Bronchial epithelial cell (primary cell): ENCODE measurements around the gene FAAH2. TPM values are rescaled to one million over a fixed set of nuclear protein-coding genes. Genes with fewer than 3 reads are reported as not detected.
"Not testable (repeated sequence)": the region's sequence is repeated elsewhere in the genome, so short reads cannot be mapped to it uniquely, and the experiment has no call there.

Experiments
- DNase-seq: peaks from one replicate; pipeline ENCODE4 v3.0.0-alpha.2; 2010; ENCODE audit warnings: low read depth
- FAIRE-seq: peaks from 2 replicates; lab custom pipeline; 2011; peaks lifted over from hg19 to GRCh38; lab: Jason Lieb, UNC
- H3K27me3 ChIP-seq: 2 replicates; pipeline ENCODE4 v1.5.1; 2011; ENCODE audit warnings: low read length; ENCODE audit not compliant: control insufficient read depth, insufficient read depth
- H3K36me3 ChIP-seq: 2 replicates; pipeline ENCODE4 v1.5.1; 2011; ENCODE audit warnings: low read length; ENCODE audit not compliant: control insufficient read depth, insufficient read depth
- H3K4me3 ChIP-seq: 2 replicates; pipeline ENCODE4 v1.5.1; 2011; ENCODE audit warnings: mild to moderate bottlenecking, low read depth, low read length, control low read depth
- total RNA-seq: library from RNA; depleted of rRNA; stranded (reverse); fragments of >200 nt; gene quantifications from 2 replicates; pipeline ENCODE4 v1.2.1, GENCODE V29; 2014
- TF ChIP-seq, protein P1 (sequence below): IDR thresholded peaks from 2 replicates; pipeline ENCODE4 v1.5.1; 2011; ENCODE audit warnings: mild to moderate bottlenecking, moderate library complexity, low read length, control low read depth, inconsistent platforms; ENCODE audit not compliant: insufficient read depth, severe bottlenecking

Gene FAAH2
- total RNA-seq, 1 donor from 2014 or later: 4.7 TPM

GRCh38 chrX:57294961-57295360 is 8.5 kb downstream of the FAAH2 start:
- no peak for DNase-seq
- Histone ChIP-seq H3K27me3 (no peaks in the 10 kb centered on the region), H3K4me3 (no peak overlapping the region), H3K36me3 (no peaks in the 10 kb centered on the region)
- TF ChIP-seq, protein P1, sequence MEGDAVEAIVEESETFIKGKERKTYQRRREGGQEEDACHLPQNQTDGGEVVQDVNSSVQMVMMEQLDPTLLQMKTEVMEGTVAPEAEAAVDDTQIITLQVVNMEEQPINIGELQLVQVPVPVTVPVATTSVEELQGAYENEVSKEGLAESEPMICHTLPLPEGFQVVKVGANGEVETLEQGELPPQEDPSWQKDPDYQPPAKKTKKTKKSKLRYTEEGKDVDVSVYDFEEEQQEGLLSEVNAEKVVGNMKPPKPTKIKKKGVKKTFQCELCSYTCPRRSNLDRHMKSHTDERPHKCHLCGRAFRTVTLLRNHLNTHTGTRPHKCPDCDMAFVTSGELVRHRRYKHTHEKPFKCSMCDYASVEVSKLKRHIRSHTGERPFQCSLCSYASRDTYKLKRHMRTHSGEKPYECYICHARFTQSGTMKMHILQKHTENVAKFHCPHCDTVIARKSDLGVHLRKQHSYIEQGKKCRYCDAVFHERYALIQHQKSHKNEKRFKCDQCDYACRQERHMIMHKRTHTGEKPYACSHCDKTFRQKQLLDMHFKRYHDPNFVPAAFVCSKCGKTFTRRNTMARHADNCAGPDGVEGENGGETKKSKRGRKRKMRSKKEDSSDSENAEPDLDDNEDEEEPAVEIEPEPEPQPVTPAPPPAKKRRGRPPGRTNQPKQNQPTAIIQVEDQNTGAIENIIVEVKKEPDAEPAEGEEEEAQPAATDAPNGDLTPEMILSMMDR: no peak
- no peak for FAIRE-seq

GRCh38 chrX:57295679-57296078 is 9.2 kb downstream of the FAAH2 start:
- not testable (repeated sequence) for H3K4me3 ChIP-seq, FAIRE-seq, DNase-seq

GRCh38 chrX:57313583-57314215 is 27.2 kb downstream of the FAAH2 start:
- Histone ChIP-seq H3K4me3 (no peak overlapping the region), H3K27me3 (no peaks in the 10 kb centered on the region), H3K36me3 (no peaks in the 10 kb centered on the region)
- DNase-seq: no peak
- TF ChIP-seq, protein P1: no peak
- no peak for FAIRE-seq

More at GRCh38 chrX:57295679-57296078, 9.2 kb downstream of the FAAH2 start:
- not testable (repeated sequence) for H3K27me3 ChIP-seq, H3K36me3 ChIP-seq

GRCh38 chrX:57329008-57329407 is 42.5 kb downstream of the FAAH2 start:
- H3K4me3 ChIP-seq: no peak overlapping the region
- H3K36me3 ChIP-seq: no peaks in the 10 kb centered on the region
- TF ChIP-seq, protein P1: peak; percentile 21
- DNase-seq (peak; percentile 1), FAIRE-seq (peak; percentile 62)
- H3K27me3 ChIP-seq: no peaks in the 10 kb centered on the region

DNA sequence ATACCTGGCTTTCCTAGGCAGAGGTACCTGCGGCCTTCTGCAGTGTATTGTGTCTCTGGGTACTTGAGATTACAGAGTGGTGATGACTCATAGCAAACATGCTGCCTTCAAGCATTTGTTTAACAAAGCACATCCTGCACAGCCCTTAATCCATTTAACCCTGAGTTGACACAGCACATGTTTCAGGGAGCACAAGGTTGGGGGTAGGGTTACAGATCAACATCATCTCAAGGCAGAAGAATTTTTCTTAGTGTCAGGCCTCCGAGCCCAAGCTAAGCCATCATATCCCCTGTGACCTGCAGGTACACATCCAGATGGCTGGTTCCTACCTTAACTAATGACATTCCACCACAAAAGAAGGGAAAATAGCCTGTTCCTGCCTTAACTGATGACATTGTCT is 49.3 kb downstream of the FAAH2 start:
- FAIRE-seq, H3K27me3 ChIP-seq, H3K4me3 ChIP-seq, H3K36me3 ChIP-seq: not testable (repeated sequence)
- DNase-seq: peak; percentile 72

GRCh38 chrX:57353472-57354132 is 67.1 kb downstream of the FAAH2 start:
- FAIRE-seq (no peak), DNase-seq (no peak)
- H3K4me3 ChIP-seq: no peak overlapping the region
- no peaks in the 10 kb centered on the region for H3K27me3 ChIP-seq
- TF ChIP-seq, protein P1: no peak
- H3K36me3 ChIP-seq: no peaks in the 10 kb centered on the region
